B cell (primary cell): ENCODE results near the gene HDAC7.

Experiments used
- EZH2 ChIP-seq: IDR thresholded peaks from 2 replicates; pipeline ENCODE4 v1.6.1; 2012; ENCODE audit warnings: borderline replicate concordance, low read depth, mild to moderate bottlenecking, moderate library complexity, low read length; ENCODE audit not compliant: insufficient read depth, poor library complexity, severe bottlenecking
- TF ChIP-seq, protein P1 (sequence below): fragments of 200-600 bp; IDR thresholded peaks from one replicate; pipeline ENCODE4 v1.8.0; 2022; ENCODE audit warnings: antibody characterized with exemption, mild to moderate bottlenecking

DNA sequence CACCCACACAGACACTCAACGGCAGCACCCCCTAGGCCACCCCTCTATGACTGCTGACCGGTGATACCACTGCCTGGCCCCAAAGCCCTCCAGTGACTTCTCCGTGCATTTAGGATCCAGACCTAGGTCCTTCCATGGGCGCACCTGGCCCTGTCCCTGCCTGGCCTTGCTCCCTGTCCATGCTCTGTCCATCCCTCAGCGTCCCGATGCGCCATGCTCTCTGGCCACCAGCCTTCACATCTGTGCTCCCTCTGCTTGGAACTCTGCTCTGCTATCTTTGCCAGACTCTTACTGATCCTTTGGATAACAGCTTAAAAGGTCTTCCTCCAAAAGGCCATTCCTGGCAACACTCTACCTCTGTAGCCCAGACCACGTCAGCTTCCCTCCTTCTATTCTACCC, 25.4 kb upstream of the HDAC7 start:
- TF ChIP-seq, protein P1, sequence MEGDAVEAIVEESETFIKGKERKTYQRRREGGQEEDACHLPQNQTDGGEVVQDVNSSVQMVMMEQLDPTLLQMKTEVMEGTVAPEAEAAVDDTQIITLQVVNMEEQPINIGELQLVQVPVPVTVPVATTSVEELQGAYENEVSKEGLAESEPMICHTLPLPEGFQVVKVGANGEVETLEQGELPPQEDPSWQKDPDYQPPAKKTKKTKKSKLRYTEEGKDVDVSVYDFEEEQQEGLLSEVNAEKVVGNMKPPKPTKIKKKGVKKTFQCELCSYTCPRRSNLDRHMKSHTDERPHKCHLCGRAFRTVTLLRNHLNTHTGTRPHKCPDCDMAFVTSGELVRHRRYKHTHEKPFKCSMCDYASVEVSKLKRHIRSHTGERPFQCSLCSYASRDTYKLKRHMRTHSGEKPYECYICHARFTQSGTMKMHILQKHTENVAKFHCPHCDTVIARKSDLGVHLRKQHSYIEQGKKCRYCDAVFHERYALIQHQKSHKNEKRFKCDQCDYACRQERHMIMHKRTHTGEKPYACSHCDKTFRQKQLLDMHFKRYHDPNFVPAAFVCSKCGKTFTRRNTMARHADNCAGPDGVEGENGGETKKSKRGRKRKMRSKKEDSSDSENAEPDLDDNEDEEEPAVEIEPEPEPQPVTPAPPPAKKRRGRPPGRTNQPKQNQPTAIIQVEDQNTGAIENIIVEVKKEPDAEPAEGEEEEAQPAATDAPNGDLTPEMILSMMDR: no peak
- no peak for TF ChIP-seq EZH2
